Adrenal gland (tissue), 12 donors: ENCODE data around the gene FXYD5. TPM values are rescaled to one million over a fixed set of nuclear protein-coding genes. Genes with fewer than 3 reads are reported as not detected.
A peak's percentile ranks its signal among the peaks of the same experiment; 100 is the strongest.

ENCODE experiments used
- DNase-seq, 7 donors: peaks; one replicate each; pipeline ENCODE4 v3.0.0-alpha.2; 2019 to 2020
- H3K27ac ChIP-seq, 5 donors: fragments of 200-600 bp; sonication (generic) in 4 of 5; 1 replicate in 3 of 5; 2 replicates in 2 of 5; pipeline versions ENCODE4 v1.5.1 to v1.8.0; 2016 to 2020; ENCODE audit warnings: mild to moderate bottlenecking in 1 of 5
- H3K27me3 ChIP-seq: fragments of 200-600 bp; 2 replicates; pipeline ENCODE4 v1.8.0; 2021
- H3K36me3 ChIP-seq, 2 donors: fragments of 200-600 bp; replicated peaks in 1 of 2; 1 replicate in 1 of 2; 2 replicates in 1 of 2; pipeline versions ENCODE4 v1.5.1 to v1.8.0; 2018 to 2022
- H3K4me1 ChIP-seq, 2 donors: fragments of 200-600 bp; replicated peaks in 1 of 2; 1 replicate in 1 of 2; 2 replicates in 1 of 2; pipeline versions ENCODE4 v1.5.1 to v1.8.0; 2018 to 2021
- H3K4me3 ChIP-seq, 4 donors: fragments of 200-600 bp; sonication (generic) in 3 of 4; one replicate each; pipeline ENCODE4 v1.5.1; 2016 to 2018
- H3K9me3 ChIP-seq, 3 donors: fragments of 200-600 bp; sonication (generic) in 1 of 3; replicated peaks in 1 of 3; 1 replicate in 2 of 3; 2 replicates in 1 of 3; pipeline versions ENCODE4 v1.5.1 to v1.8.0; 2016 to 2021
- CTCF ChIP-seq, 6 experiments: fragments of 450-650 bp in 4 of 6; fragments of 200-600 bp in 2 of 6; sonication (generic) in 1 of 6; IDR thresholded peaks; 1 replicate in 5 of 6; 2 replicates in 1 of 6; pipeline versions ENCODE4 v1.5.1 to v1.8.0; 2016 to 2021; ENCODE audit warnings: antibody characterized with exemption in 6 of 6, mild to moderate bottlenecking in 2 of 6, moderate library complexity in 1 of 6
- POLR2A ChIP-seq, 2 donors: fragments of 450-650 bp; IDR thresholded peaks; one replicate each; pipeline ENCODE4 v1.6.1; 2017; ENCODE audit warnings: antibody characterized with exemption in 2 of 2, mild to moderate bottlenecking in 2 of 2, moderate library complexity in 1 of 2
- WGBS, 4 donors: extraction: QIAGEN DNeasy Blood & Tissue Kit in 2 of 4; methylation state at CpG; one replicate each; pipeline versions ENCODE4 v1.1.5 to v1.1.7; 2013 to 2017; 5-methylcytosine and 5-hydroxymethylcytosine counted together
- intact Hi-C, 2 donors: fragments of 100-400 bp; cut with DNase I; formaldehyde crosslinking; loops; one replicate each; pipeline versions ENCODE4 v1.14.1 to v1.15.0; 2022 to 2023
- polyA plus RNA-seq, 3 donors: library from polyadenylated mRNA; stranded (reverse); fragments of 200-250 nt in 2 of 3; fragments of 350-450 nt in 1 of 3; fragmentation: Illumina TruSeq in 1 of 3; extraction: RNeasy Lipid Tissue Mini Kit (QIAGEN cat#74804) in 1 of 3; gene quantifications; one replicate each; pipeline ENCODE4 v1.2.3, GENCODE V29; 2013 to 2014
- total RNA-seq, 9 donors: library from RNA; depleted of rRNA in 4 of 9; stranded (reverse); fragments of >200 nt in 4 of 9; fragments of 120-200 nt in 1 of 9; fragmentation: NEBNext Ultra II Directional in 1 of 9; extraction: Animal tissue kit (Norgen Biotek cat#: 25700) in 1 of 9; gene quantifications; one replicate each; pipeline versions ENCODE4 v1.1.0 to v1.2.4, GENCODE V29; 2013 to 2023
- donor health status: healthy with polysubstance abuse.
- donor health status: Bipolar disorder and iron deficiency.
- donor health status: DM: yes; HTN: yes; CAD: no.
- donor health status: DM: no; HTN: no; CAD: no.
- donor health status: DM: no; HTN: no; CAD: no.
- donor health status: DM: yes; HTN: yes; CAD: no.

FXYD5 gene
- total and polyA plus RNA-seq, 12 donors: 4.2 to 123 (median 38.9) TPM

GRCh38 chr19:35212241-35212640 lies 57.7 kb downstream of the FXYD5 start:
- Histone ChIP-seq H3K27ac (peak overlapping the region; percentile 8 to 78 (median 33)), H3K4me1 (peaks cover 17 to 47% of the 10 kb centered on the region in 2 donors), H3K27me3 (no peaks in the 10 kb centered on the region), H3K36me3 (no peaks in the 10 kb centered on the region), H3K4me3 (no peak overlapping the region), H3K9me3 (no peaks in the 10 kb centered on the region)
- TF ChIP-seq POLR2A (IDR thresholded peaks at IDR 0.05) (peak in 1 of 2 donors; percentile 15), CTCF (IDR thresholded peaks at IDR 0.05) (no peak)
- intact Hi-C loops: no loop called here
- peak in 2 of 7 donors; percentile 13 to 46 for DNase-seq
- WGBS, 4 donors: 66 to 69% (median 67%) methylated on average over 7 of the region's 7 CpGs

- H3K4me3 ChIP-seq: peak overlapping the region in 1 of 4 donors; percentile 1
- DNase-seq: peak; percentile 89 to 96 (median 95)
- 10 to 15% (median 13%) methylated on average over 12 to 21 of the region's 21 CpGs for WGBS, 4 donors
- no peaks in the 10 kb centered on the region for H3K9me3 ChIP-seq
- TF ChIP-seq POLR2A (IDR thresholded peaks at IDR 0.05) (peak in 1 of 2 donors; percentile 67), CTCF (IDR thresholded peaks at IDR 0.05) (no peak)
- intact Hi-C loops: no loop called here
- H3K4me1 ChIP-seq: peaks cover 17 to 52% of the 10 kb centered on the region in 2 donors
- H3K27me3 ChIP-seq: no peaks in the 10 kb centered on the region
- H3K36me3 ChIP-seq: no peaks in the 10 kb centered on the region
- peak overlapping the region; percentile 73 to 97 (median 92) for H3K27ac ChIP-seq
Measured at GRCh38 chr19:35213663-35214632, 59.4 kb downstream of the FXYD5 start.

GRCh38 chr19:35214766-35215422 lies 60.4 kb downstream of the FXYD5 start:
- peak overlapping the region in 4 of 5 donors; percentile 73 to 97 (median 94) for H3K27ac ChIP-seq
- no peak overlapping the region for H3K4me3 ChIP-seq
- H3K27me3 ChIP-seq: no peaks in the 10 kb centered on the region
- peak in 2 of 7 donors; percentile 11 to 39 for DNase-seq
- no peaks in the 10 kb centered on the region for H3K9me3 ChIP-seq
- intact Hi-C loops: no loop called here
- TF ChIP-seq CTCF (IDR thresholded peaks at IDR 0.05) (no peak), POLR2A (IDR thresholded peaks at IDR 0.05) (no peak)
- H3K36me3 ChIP-seq: no peaks in the 10 kb centered on the region
- peaks cover 17 to 45% of the 10 kb centered on the region in 2 donors for H3K4me1 ChIP-seq
- WGBS, 4 donors: 66 to 71% (median 70%) methylated on average over 7 of the region's 7 CpGs
